IMR-90 (cell line): ENCODE results near the gene HPSE2. TPM values are rescaled to one million over a fixed set of nuclear protein-coding genes. Genes with fewer than 3 reads are reported as not detected.

Source experiments
- ATAC-seq: fragments of 200-7000 bp; cut with Tn5 transposase; 2 replicates; pipeline ENCODE4 v1.9.1; 2020; ENCODE audit warnings: low read depth, mild to moderate bottlenecking, moderate library complexity
- BruUV-seq: library from RNA; stranded (reverse); fragments of 400-500 nt; replicated peaks from 2 replicates; lab custom pipeline; 2021; lab: Mats Ljungman, UMichigan
- CTCF ChIA-PET: fragments of 300-600 bp; formaldehyde crosslinking; extraction: SDS; loops from one replicate; lab custom pipeline; 2021; ENCODE audit warnings: antibody characterized with exemption; lab: Yijun Ruan, JAX
- POLR2A ChIA-PET: fragments of 300-600 bp; sonication (Branson Sonifier 250); formaldehyde crosslinking; loops from one replicate; lab custom pipeline; 2022; ENCODE audit warnings: antibody characterized with exemption; ENCODE audit not compliant: unreplicated experiment; lab: Charles Lee
- DNase-seq: peaks from one replicate; pipeline ENCODE4 v3.0.0; 2013
- H2AFZ ChIP-seq: replicated peaks from 2 replicates; pipeline ENCODE3; 2013; ENCODE audit warnings: low read length, mild to moderate bottlenecking; ENCODE audit not compliant: poor library complexity
- H2AK5ac ChIP-seq: 2 replicates; pipeline ENCODE4 v1.6.1; 2013; ENCODE audit warnings: low read depth, low read length, inconsistent platforms
- H2AK9ac ChIP-seq: replicated peaks from 2 replicates; pipeline ENCODE3; 2013; ENCODE audit warnings: mild to moderate bottlenecking, low read depth, low read length, moderate library complexity; ENCODE audit not compliant: poor library complexity
- H2BK120ac ChIP-seq: 2 replicates; pipeline ENCODE4 v1.6.1; 2013; ENCODE audit warnings: low read depth, low read length, inconsistent platforms
- H2BK15ac ChIP-seq: 3 replicates; pipeline ENCODE4 v1.6.1; 2013; ENCODE audit warnings: low read depth, low read length, inconsistent platforms
- H2BK20ac ChIP-seq: 2 replicates; pipeline ENCODE4 v1.6.1; 2013; ENCODE audit warnings: low read depth, mild to moderate bottlenecking, inconsistent platforms, low read length, moderate library complexity
- H2BK5ac ChIP-seq: 2 replicates; pipeline ENCODE4 v1.6.1; 2013; ENCODE audit warnings: mild to moderate bottlenecking, low read depth, low read length, inconsistent platforms; ENCODE audit not compliant: poor library complexity, severe bottlenecking
- H3K14ac ChIP-seq: replicated peaks from 2 replicates; pipeline ENCODE4 v1.6.1; 2013; ENCODE audit warnings: low read depth, low read length, inconsistent platforms
- H3K18ac ChIP-seq: 2 replicates; pipeline ENCODE4 v1.6.1; 2013; ENCODE audit warnings: low read depth, low read length, control low read depth
- H3K23ac ChIP-seq: 2 replicates; pipeline ENCODE4 v1.6.1; 2013; ENCODE audit warnings: low read depth, low read length, inconsistent platforms
- H3K27ac ChIP-seq: 2 replicates; pipeline ENCODE4 v1.5.1; 2013; ENCODE audit warnings: mild to moderate bottlenecking, control low read depth, low read length; ENCODE audit not compliant: insufficient read depth
- H3K27me3 ChIP-seq: 2 replicates; pipeline ENCODE4 v1.6.1; 2013; ENCODE audit warnings: low read length; ENCODE audit not compliant: control insufficient read depth, insufficient read depth
- H3K36me3 ChIP-seq: 2 replicates; pipeline ENCODE4 v1.6.1; 2013; ENCODE audit warnings: low read length, mixed read lengths; ENCODE audit not compliant: control insufficient read depth, insufficient read depth
- H3K4ac ChIP-seq: 2 replicates; pipeline ENCODE4 v1.6.1; 2013; ENCODE audit warnings: low read depth, low read length, inconsistent platforms
- H3K4me1 ChIP-seq: 2 replicates; pipeline ENCODE4 v1.6.1; 2013; ENCODE audit warnings: low read length, mixed read lengths; ENCODE audit not compliant: control insufficient read depth, insufficient read depth
- H3K4me2 ChIP-seq: 2 replicates; pipeline ENCODE4 v1.6.1; 2013; ENCODE audit warnings: low read depth, mild to moderate bottlenecking, control low read depth, low read length, moderate library complexity
- H3K4me3 ChIP-seq: 2 replicates; pipeline ENCODE4 v1.5.1; 2013; ENCODE audit warnings: low read depth, mild to moderate bottlenecking, control low read depth, low read length, moderate library complexity; ENCODE audit not compliant: insufficient read depth
- H3K56ac ChIP-seq: 2 replicates; pipeline ENCODE4 v1.6.1; 2013; ENCODE audit warnings: low read length, inconsistent platforms; ENCODE audit not compliant: insufficient read depth; ENCODE audit errors: extremely low read depth
- H3K79me1 ChIP-seq, 2 experiments: 2 replicates each; pipeline ENCODE4 v1.6.1; 2013; ENCODE audit warnings: low read length in 2 of 2, inconsistent platforms in 1 of 2, low read depth in 1 of 2
- H3K9ac ChIP-seq: 2 replicates; pipeline ENCODE4 v1.6.1; 2013; ENCODE audit warnings: low read depth, low read length, control low read depth
- H3K9me1 ChIP-seq: 2 replicates; pipeline ENCODE4 v1.6.1; 2013; ENCODE audit warnings: low read length, inconsistent platforms; ENCODE audit not compliant: insufficient read depth
- H3K9me3 ChIP-seq: 2 replicates; pipeline ENCODE4 v1.6.1; 2013; ENCODE audit warnings: low read length; ENCODE audit not compliant: control insufficient read depth, insufficient read depth
- H4K20me1 ChIP-seq: 2 replicates; pipeline ENCODE4 v1.6.1; 2013; ENCODE audit warnings: low read length, inconsistent platforms; ENCODE audit not compliant: insufficient read depth
- H4K5ac ChIP-seq: 2 replicates; pipeline ENCODE4 v1.6.1; 2013; ENCODE audit warnings: mild to moderate bottlenecking, low read depth, low read length, control low read depth
- H4K8ac ChIP-seq, 2 experiments: 2 replicates each; pipeline ENCODE4 v1.6.1; 2013; ENCODE audit warnings: low read depth in 2 of 2, low read length in 2 of 2, control low read depth in 1 of 2, inconsistent platforms in 1 of 2
- H4K91ac ChIP-seq: 2 replicates; pipeline ENCODE4 v1.6.1; 2013; ENCODE audit warnings: low read depth, low read length, inconsistent platforms; ENCODE audit not compliant: insufficient read depth
- BHLHE40 ChIP-seq: fragments of 150-350 bp; IDR thresholded peaks from 2 replicates; pipeline ENCODE4 v1.6.1; 2016; ENCODE audit warnings: mild to moderate bottlenecking, low read depth, low read length
- CEBPB ChIP-seq: IDR thresholded peaks from 2 replicates; pipeline ENCODE4 v1.6.1; 2012; ENCODE audit warnings: low read depth, low read length, improper control_type of control experiment
- CHD1 ChIP-seq: IDR thresholded peaks from 2 replicates; pipeline ENCODE4 v1.6.1; 2012; ENCODE audit warnings: low read depth, low read length, improper control_type of control experiment
- ELK1 ChIP-seq: fragments of 150-350 bp; IDR thresholded peaks from 2 replicates; pipeline ENCODE4 v1.6.1; 2016; ENCODE audit warnings: low read depth, mild to moderate bottlenecking, low read length, moderate library complexity, borderline replicate concordance
- FOS ChIP-seq: fragments of 150-350 bp; IDR thresholded peaks from 2 replicates; pipeline ENCODE4 v1.6.1; 2016; ENCODE audit warnings: low read depth, low read length
- MAFK ChIP-seq: IDR thresholded peaks from 2 replicates; pipeline ENCODE4 v1.6.1; 2012; ENCODE audit warnings: low read depth, low read length, improper control_type of control experiment
- MXI1 ChIP-seq: IDR thresholded peaks from 2 replicates; pipeline ENCODE4 v1.6.1; 2012; ENCODE audit warnings: low read depth, mild to moderate bottlenecking, low read length, moderate library complexity, borderline replicate concordance
- NFE2L2 ChIP-seq: fragments of 150-350 bp; IDR thresholded peaks from 2 replicates; pipeline ENCODE4 v1.6.1; 2016; ENCODE audit warnings: low read depth, mild to moderate bottlenecking, low read length
- POLR2A ChIP-seq: IDR thresholded peaks from 2 replicates; pipeline ENCODE4 v1.6.1; 2012; ENCODE audit warnings: mild to moderate bottlenecking, low read depth, low read length
- RAD21 ChIP-seq: IDR thresholded peaks from 2 replicates; pipeline ENCODE4 v1.6.1; 2012; ENCODE audit warnings: low read length, improper control_type of control experiment
- RCOR1 ChIP-seq: IDR thresholded peaks from 2 replicates; pipeline ENCODE4 v1.6.1; 2012; ENCODE audit warnings: mild to moderate bottlenecking, low read length, improper control_type of control experiment; ENCODE audit not compliant: insufficient replicate concordance
- RFX5 ChIP-seq: IDR thresholded peaks from 2 replicates; pipeline ENCODE4 v1.8.0; 2012; ENCODE audit warnings: low read depth, mild to moderate bottlenecking, low read length, moderate library complexity
- USF2 ChIP-seq: fragments of 150-350 bp; IDR thresholded peaks from 2 replicates; pipeline ENCODE4 v1.6.1; 2017; ENCODE audit warnings: mild to moderate bottlenecking, antibody characterized with exemption, low read length, low read depth
- WGBS, 2 experiments: methylation state at CpG; one replicate each; pipeline versions ENCODE4 v1.1.5 to v1.1.7; 2013; ENCODE audit warnings: missing lambda C conversion rate in 2 of 2; ENCODE audit not compliant: insufficient read length in 1 of 2; ENCODE audit errors: extremely low coverage in 2 of 2; 5-methylcytosine and 5-hydroxymethylcytosine counted together
- dilution Hi-C: fragments of 300-500 bp; cut with HindIII; formaldehyde crosslinking; loops from one replicate; pipeline ENCODE4 v1.14.3; 2018; ENCODE audit warnings: low sequenced_read_pairs; ENCODE audit not compliant: unreplicated experiment
- in situ Hi-C: fragments of 300-500 bp; cut with MboI; formaldehyde crosslinking; loops from 3 replicates; pipeline ENCODE4 v1.14.3; 2019; ENCODE audit warnings: low sequenced_read_pairs, inconsistent platforms, mixed read lengths
- intact Hi-C: fragments of 100-400 bp; cut with micrococcal nuclease; formaldehyde crosslinking; loops from 2 replicates; pipeline ENCODE4 v1.10.0; 2022
- polyA plus RNA-seq, 3 experiments: library from polyadenylated mRNA; depleted of rRNA; stranded (reverse); fragments of >200 nt; gene quantifications; 2 replicates each; pipeline ENCODE4 v1.2.3, GENCODE V29; 2012; ENCODE audit warnings: low replicate concordance in 1 of 3
- total RNA-seq: library from RNA; depleted of rRNA; stranded (reverse); fragments of >200 nt; gene quantifications from 2 replicates; pipeline ENCODE4 v1.2.3, GENCODE V29; 2012
- TF ChIP-seq, protein P1 (sequence below): conservative IDR thresholded peaks from 2 replicates; pipeline ENCODE4 v1.5.1; 2012; ENCODE audit warnings: mild to moderate bottlenecking, low read depth, low read length, improper control_type of control experiment

HPSE2 gene
- total and polyA plus RNA-seq, 2 of the 4 experiments (the other 2 are of a cell fraction): not detected

DNA sequence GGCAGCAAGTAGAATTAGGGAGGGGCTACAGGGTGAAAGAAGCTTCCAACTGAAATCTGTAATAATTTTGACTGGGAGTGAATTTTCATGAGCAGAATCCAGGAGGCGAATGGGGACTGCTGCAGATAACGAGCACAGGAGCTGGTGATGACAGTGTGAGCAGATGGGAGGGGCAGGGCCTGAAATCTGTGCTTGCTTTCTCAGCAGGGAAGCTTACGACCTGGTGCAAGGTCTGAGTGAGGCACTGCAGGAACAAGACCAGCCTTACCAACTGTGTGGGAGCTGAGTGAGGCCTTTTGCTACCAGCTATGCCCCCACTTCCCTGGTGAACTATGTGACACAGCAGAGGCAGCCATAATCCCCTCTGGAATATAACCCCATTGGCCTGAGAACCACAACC, 109.8 kb downstream of the HPSE2 start:
- 24% methylated on average over 2 of the region's 3 CpGs; no CpG with 5 or more reads in 1 of the 2 experiments for WGBS, 2 experiments
- intact Hi-C loops (no loop called here), dilution Hi-C loops (no loop called here), in situ Hi-C loops (no loop called here)
- H4K8ac ChIP-seq: no peak overlapping the region
- no TSS peak for BruUV-seq
- TF ChIP-seq BHLHE40: no peak
- no peak for TF ChIP-seq CHD1
- no peak for TF ChIP-seq CEBPB
- TF ChIP-seq USF2: no peak
- no peak for TF ChIP-seq NFE2L2
- TF ChIP-seq RCOR1: no peak
- TF ChIP-seq RFX5: no peak
- no peak for TF ChIP-seq MXI1
- TF ChIP-seq, protein P1, sequence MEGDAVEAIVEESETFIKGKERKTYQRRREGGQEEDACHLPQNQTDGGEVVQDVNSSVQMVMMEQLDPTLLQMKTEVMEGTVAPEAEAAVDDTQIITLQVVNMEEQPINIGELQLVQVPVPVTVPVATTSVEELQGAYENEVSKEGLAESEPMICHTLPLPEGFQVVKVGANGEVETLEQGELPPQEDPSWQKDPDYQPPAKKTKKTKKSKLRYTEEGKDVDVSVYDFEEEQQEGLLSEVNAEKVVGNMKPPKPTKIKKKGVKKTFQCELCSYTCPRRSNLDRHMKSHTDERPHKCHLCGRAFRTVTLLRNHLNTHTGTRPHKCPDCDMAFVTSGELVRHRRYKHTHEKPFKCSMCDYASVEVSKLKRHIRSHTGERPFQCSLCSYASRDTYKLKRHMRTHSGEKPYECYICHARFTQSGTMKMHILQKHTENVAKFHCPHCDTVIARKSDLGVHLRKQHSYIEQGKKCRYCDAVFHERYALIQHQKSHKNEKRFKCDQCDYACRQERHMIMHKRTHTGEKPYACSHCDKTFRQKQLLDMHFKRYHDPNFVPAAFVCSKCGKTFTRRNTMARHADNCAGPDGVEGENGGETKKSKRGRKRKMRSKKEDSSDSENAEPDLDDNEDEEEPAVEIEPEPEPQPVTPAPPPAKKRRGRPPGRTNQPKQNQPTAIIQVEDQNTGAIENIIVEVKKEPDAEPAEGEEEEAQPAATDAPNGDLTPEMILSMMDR: no peak
- no peak for TF ChIP-seq POLR2A
- no peak for TF ChIP-seq FOS
- no peak for TF ChIP-seq RAD21
- TF ChIP-seq MAFK: no peak
- TF ChIP-seq ELK1: no peak
- no peaks in the 10 kb centered on the region for H3K4me1 ChIP-seq
- ChIA-PET CTCF (no interaction called here), POLR2A (no interaction called here)
- no peaks in the 10 kb centered on the region for H3K9me3 ChIP-seq
- H3K56ac ChIP-seq: no peak overlapping the region
- H3K4me3 ChIP-seq: no peak overlapping the region
- no peak overlapping the region for H2BK5ac ChIP-seq
- H3K9ac ChIP-seq: no peak overlapping the region
- H2BK20ac ChIP-seq: no peak overlapping the region
- no peaks in the 10 kb centered on the region for H3K27me3 ChIP-seq
- ATAC-seq (no peak), DNase-seq (no peak)
- no peak overlapping the region for H2AK9ac ChIP-seq
- H4K5ac ChIP-seq: no peak overlapping the region
- no peaks in the 10 kb centered on the region for H3K9me1 ChIP-seq
- H3K79me1 ChIP-seq: no peaks in the 10 kb centered on the region
- no peak overlapping the region for H2AFZ ChIP-seq
- no peaks in the 10 kb centered on the region for H4K20me1 ChIP-seq
- no peak overlapping the region for H3K27ac ChIP-seq
- no peak overlapping the region for H3K4ac ChIP-seq
- H3K36me3 ChIP-seq: no peaks in the 10 kb centered on the region
- no peak overlapping the region for H3K23ac ChIP-seq
- H3K18ac ChIP-seq: no peak overlapping the region
- H2BK120ac ChIP-seq: no peak overlapping the region
- no peak overlapping the region for H3K4me2 ChIP-seq
- no peak overlapping the region for H4K91ac ChIP-seq
- H3K14ac ChIP-seq: no peak overlapping the region
- no peak overlapping the region for H2AK5ac ChIP-seq
- no peak overlapping the region for H2BK15ac ChIP-seq
